ENCODE data around the gene ZBTB38. TPM values are rescaled to one million over a fixed set of nuclear protein-coding genes. Genes with fewer than 3 reads are reported as not detected.
A peak's percentile ranks its signal among the peaks of the same experiment; 100 is the strongest.

ZBTB38 gene
- total RNA-seq, 1 experiment from 2014 or later = 92.8 TPM

DNA sequence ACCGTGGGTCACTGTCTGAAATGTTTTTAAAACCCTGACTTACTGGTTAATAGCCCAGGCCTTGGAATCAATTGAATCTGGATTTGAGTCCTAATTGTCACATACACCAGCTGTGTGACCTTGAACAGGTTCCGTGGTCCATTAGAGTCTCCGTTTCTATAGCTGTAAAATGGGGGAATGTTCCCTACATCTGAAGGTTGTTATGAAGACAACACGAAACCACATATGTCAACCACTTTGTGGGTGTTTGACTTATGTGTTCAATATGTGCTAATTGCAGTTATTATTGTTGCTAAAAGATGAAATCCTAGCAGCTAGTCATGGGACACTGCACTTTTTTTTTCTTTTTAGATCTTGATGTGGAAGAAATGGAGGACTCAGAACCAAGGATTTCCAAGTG, 35.3 kb downstream of the ZBTB38 start:
- DNase-seq (ENCODE audit: low read depth) = no peak

GRCh38 chr3:141405025-141405424, 36.7 kb downstream of the ZBTB38 start:
- DNase-seq (ENCODE audit: low read depth) = peak; percentile 50

GRCh38 chr3:141405591-141405990, 37.3 kb downstream of the ZBTB38 start:
- DNase-seq (ENCODE audit: low read depth) = no peak

GRCh38 chr3:141406265-141406664, 38.0 kb downstream of the ZBTB38 start:
- DNase-seq (ENCODE audit: low read depth) = no peak

DNA sequence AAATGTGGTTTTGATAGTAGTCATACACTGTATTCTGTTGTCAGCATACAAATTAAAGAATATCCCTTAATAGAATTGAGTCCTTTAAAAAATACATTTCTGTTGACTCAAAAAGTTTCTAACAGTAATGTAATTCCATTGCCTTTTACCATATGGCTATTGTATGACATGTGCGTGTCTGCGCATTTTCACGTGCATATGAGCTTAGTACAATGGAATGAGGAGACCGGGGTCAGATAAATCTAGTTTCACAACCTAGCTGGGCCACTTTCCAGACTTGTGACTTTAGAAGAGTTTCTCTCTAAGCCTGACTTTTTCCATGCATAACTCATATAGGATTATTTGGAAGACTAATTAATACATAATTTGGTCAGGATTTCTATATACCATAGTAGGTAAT, 38.7 kb downstream of the ZBTB38 start:
- peak; percentile 42 for DNase-seq (ENCODE audit: low read depth)

DNA sequence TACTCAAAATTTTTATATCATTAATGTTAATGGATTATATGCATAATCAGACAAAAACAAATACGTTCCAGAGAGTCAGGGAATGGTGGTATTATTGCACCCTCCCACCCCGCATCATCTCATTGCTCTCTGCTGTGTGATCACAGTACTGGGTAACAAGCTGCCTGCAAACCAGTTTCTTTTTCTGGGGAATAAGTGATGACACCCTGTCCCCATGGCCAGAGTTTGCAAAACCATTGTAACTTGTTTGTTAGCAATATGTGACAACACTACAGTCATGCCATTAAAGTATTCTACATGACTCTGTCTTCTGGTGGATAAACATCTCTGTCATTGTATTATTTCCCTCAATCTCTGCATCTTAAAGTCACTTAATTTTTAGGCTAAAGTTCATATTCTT, 39.5 kb downstream of the ZBTB38 start:
- no peak for DNase-seq (ENCODE audit: low read depth)

- no peak for DNase-seq (ENCODE audit: low read depth)
These were observed 40.3 kb downstream of the ZBTB38 start for GRCh38 chr3:141408596-141408995.

DNA sequence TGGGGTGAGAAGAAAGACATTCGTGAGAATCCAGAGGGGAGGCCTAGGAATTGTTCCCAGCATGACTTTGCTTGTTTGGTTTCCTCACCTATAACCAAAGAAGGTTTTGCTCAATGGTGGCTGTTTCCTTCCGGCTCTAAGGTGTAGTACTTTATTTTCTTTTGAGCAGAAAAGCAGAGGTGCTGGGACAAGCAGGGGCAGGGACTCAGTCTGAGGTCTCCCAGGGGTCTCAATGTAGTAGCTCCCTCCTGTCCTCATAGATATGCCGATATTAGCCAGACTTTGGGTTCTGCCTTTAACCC, 41.6 kb downstream of the ZBTB38 start:
- no peak for DNase-seq (ENCODE audit: low read depth)

DNA sequence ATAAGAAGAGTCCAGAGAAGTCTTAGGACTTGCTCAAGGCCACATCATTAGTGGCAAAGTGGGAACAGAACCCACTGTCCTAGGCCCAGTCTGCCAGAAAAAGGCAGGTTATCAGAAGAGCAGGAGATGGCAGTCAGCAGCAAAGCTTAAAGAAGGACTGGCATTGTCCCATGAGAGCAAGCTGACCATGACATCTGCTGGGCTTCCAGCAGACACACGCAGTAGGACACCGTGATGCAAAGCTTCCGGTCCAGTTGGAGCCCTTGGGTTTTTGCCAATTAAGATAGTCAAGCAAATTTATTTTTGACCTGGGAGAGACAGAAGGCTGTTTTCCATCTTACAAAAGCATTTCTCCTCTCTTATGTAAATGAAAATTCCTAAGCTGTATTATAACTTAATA, 42.1 kb downstream of the ZBTB38 start:
- peak; percentile 79 for DNase-seq (ENCODE audit: low read depth)

DNA sequence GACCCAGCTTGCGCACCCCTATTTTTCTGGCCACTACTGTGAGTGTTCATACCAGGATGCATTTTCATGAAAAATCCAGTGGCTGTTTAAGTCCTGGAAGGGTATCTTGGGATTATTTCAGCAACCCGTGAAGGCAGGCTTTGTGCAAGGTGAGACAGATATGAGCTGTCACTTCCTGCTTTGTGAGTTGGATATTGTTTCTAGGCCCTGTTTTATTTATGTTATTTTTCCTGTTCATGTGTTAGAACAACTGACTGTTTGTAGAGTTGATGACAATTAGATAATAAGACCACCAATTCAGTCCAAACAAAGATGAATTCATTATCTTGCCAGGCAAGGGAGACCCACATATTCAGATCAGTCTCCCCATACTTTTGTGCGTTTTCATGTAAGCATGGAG, 42.5 kb downstream of the ZBTB38 start:
- DNase-seq (ENCODE audit: low read depth) = peak; percentile 79

GRCh38 chr3:141411251-141411771, 43.0 kb downstream of the ZBTB38 start:
- peak; percentile 61 for DNase-seq (ENCODE audit: low read depth)

DNA sequence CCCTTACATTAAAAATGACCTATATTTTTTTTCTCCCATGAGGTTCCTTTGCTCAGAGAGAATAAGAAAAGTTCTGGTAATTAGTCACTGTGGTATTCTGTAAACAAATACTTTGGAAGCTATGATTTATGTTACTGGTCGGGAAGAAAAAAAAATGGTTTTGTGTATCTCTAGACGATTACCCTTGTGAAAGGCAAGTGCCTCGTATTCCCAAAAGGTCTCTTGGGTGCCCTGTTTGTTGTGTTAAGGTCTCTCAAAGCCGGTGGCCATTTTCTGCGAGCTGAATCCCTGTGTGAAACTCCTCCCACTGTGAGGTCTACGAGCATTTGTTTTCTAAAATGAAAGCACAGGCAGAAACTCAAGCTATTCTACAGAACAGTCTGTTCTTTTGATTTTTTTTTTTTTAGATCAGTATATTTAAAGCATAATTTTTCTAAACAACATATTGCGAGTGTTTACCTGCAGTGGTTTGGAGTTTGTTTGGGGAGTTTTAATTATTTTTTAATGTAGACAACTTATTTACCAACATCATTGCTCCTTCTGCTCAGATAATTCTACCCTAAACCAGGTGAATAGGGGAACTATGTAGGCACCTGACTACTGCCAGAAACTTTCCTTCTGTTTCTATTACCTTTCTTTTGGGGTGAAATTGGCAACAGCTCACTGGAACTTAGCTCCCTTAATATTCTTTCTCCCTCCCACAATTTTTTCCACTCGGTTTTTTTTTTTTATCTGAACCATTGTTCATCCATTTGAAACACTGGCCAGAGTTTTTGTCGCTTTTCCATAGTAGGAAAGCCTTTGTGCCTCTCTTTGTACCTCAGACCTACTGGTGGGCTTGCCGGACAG, 44.0 kb downstream of the ZBTB38 start:
- DNase-seq (ENCODE audit: low read depth) = peak; percentile 98

DNA sequence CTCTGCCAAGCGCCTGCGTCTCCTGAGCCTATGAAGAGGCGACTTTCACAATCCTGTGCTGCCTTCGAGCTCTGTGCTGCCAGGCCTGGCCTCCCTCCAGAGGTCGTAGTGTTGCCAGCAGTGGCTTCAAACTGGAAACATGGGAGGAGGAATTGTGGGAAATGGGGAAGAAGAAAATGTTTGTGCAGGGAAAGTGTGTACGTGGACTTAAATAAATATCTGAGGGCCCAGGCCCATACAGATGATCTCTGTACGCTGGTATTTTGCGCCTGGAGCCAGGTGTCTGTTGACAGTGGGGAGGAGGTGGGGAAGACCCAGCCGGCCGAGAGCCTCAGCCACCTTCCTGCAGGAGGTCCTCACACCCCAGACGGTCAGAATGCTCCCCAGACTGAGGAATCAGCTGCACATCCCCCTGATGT, 44.6 kb downstream of the ZBTB38 start:
- DNase-seq (ENCODE audit: low read depth) = peak; percentile 75

- no peak for DNase-seq (ENCODE audit: low read depth)
These were observed 45.1 kb downstream of the ZBTB38 start for GRCh38 chr3:141413391-141413790.

GRCh38 chr3:141413801-141414689, 45.7 kb downstream of the ZBTB38 start:
- DNase-seq (ENCODE audit: low read depth) = no peak

- no peak for DNase-seq (ENCODE audit: low read depth)
These were observed 46.6 kb downstream of the ZBTB38 start for GRCh38 chr3:141414800-141415462.

DNA sequence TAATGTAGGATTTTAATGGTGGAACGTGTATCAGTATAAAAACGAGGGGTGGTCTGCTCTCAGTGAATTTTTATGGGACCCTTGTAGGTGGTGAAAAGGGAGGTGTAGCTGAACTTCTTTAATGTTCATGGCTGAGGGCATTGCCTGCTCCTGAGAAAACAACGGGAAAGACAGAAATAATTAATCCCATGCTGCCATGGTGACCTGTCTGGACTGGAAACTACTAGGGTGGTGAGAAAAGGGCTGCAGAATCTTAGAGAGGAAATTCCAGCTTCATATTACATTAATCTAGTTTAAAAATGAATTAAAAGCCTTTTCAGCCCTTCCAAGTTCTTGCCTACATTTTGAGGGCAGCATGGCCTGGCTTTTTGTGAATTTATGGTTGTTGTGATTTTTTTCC, 47.6 kb downstream of the ZBTB38 start:
- DNase-seq (ENCODE audit: low read depth) = no peak

Other genes with a start within 250 kb of the ZBTB38 start
- 14.5 and 17.7 TPM in 2 replicates for gene PXYLP1, start 136.7 kb upstream of the ZBTB38 start, total RNA-seq (2014; rRNA removed; shearing (Covaris generic))
- gene RASA2, start 118.5 kb downstream of the ZBTB38 start, total RNA-seq (2014; rRNA removed; shearing (Covaris generic)) = 16.4 and 20.8 TPM in 2 replicates

All from M059J (cell line).